ENCODE data around the gene SMIM13.

GRCh38 chr6:11054722-11055121, 38.9 kb upstream of the SMIM13 start:
- TF ChIP-seq, protein P1, sequence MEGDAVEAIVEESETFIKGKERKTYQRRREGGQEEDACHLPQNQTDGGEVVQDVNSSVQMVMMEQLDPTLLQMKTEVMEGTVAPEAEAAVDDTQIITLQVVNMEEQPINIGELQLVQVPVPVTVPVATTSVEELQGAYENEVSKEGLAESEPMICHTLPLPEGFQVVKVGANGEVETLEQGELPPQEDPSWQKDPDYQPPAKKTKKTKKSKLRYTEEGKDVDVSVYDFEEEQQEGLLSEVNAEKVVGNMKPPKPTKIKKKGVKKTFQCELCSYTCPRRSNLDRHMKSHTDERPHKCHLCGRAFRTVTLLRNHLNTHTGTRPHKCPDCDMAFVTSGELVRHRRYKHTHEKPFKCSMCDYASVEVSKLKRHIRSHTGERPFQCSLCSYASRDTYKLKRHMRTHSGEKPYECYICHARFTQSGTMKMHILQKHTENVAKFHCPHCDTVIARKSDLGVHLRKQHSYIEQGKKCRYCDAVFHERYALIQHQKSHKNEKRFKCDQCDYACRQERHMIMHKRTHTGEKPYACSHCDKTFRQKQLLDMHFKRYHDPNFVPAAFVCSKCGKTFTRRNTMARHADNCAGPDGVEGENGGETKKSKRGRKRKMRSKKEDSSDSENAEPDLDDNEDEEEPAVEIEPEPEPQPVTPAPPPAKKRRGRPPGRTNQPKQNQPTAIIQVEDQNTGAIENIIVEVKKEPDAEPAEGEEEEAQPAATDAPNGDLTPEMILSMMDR (IDR thresholded peaks at IDR 0.05; ENCODE audit: insufficient read depth, low read depth, low read length), result no peak
- no peak for TF ChIP-seq EZH2 (IDR thresholded peaks at IDR 0.05; ENCODE audit: insufficient read depth, low read length)
